ENCODE data around the gene OLFM3.

Gene OLFM3

GRCh38 chr1:101847626-101848025 lies 149.1 kb downstream of the OLFM3 start:
- DNase-seq (ENCODE audit: low read depth), result no peak

GRCh38 chr1:101846820-101847219 lies 149.9 kb downstream of the OLFM3 start:
- DNase-seq (ENCODE audit: low read depth), result no peak

DNA sequence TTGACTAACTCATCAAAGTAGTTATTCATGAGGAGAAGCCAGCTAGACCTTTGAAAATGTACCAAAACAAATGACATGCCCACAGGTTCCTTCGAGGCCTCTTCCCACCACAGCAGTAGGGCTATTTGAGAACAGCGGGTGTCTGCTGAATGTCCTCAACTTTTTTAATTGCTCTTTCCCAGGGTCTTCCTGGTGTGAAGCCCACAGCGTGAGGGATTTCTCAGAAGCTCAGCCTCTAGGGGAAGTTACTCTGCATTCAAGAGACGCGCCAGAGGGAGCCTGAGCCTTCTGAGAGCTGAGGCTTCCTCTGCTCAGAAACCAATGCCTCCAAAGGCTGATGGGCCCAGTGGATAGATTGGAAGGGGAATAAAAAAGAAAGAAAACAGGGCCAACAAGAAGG lies 153.6 kb downstream of the OLFM3 start:
- DNase-seq (ENCODE audit: low read depth), result no peak

DNA sequence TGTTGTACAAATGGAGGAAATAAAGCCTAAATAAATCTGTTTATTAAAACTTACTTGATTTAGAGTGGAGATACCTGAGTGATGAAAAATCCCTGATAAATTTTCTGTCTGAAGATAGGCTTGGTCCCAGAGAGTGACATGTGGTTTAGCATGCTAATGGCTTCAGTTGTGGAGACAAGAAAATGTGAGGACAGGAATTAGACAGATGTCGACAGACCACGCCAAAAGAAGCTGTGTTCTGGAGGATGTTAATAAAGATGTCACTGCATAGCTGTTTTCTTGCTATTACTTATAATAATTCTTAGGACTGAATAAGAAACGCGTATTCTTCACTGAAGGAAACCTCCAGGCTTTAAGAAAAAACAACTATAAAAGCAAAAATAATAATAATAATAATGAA lies 154.9 kb downstream of the OLFM3 start:
- no peak for DNase-seq (ENCODE audit: low read depth)

DNA sequence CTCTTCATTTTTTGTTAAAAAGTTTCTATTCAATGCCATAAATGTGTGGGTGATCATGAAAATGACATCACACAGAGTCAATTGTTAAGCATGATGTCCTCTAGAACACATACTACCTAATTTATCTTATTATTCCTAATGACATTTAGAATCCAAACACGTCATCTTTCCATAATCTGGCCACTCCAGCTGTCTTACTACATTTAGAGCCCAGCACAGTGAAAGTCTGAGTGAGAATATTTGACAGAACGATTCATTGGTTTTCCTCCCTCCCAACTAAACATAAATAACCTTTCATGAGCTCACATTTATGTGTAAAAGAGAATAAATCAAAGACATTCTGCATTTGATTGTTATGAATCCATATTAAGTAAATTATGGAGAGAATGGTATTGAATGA lies 160.7 kb downstream of the OLFM3 start:
- no peak for DNase-seq (ENCODE audit: low read depth)

DNA sequence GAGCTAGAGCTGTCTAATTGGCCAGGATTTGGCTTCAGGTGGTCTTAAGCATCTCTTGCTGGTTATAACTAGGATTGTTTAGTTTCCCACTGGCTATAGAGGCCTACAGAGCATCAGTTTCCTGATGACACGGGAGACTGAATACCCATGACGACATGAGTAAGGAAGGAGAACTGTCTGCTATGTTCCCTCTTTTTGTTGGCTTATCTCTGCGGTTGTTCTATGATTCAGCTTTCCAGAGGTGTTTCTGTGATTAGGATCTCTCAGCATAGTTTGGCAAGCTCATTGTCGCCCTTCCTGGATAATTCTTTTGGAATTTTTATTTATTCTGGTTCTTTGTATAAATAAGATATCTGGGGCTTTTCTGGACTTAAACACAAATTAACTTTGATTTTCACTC lies 163.4 kb downstream of the OLFM3 start:
- no peak for DNase-seq (ENCODE audit: low read depth)

GRCh38 chr1:101826416-101826815 lies 170.3 kb downstream of the OLFM3 start:
- no peak for DNase-seq (ENCODE audit: low read depth)

DNA sequence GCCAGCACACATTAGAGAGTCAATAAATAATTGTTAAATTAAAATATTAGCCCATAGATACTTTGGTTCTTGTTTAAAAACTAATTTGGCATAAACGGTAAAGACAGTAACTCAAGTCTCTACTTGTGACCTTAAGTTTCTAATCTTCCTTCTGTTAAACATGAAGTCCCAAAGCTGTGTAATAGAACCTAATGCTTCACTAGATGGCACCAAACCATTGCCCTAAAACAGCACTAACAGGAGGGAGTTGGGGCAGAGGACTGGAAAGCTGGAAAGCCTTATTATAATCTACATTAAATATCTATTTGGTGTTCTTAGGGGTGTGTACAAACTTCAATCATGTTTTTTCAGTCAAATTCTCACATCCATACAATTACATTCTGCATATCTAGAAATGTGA lies 176.7 kb downstream of the OLFM3 start:
- DNase-seq (ENCODE audit: low read depth), result no peak

- no peak for DNase-seq (ENCODE audit: low read depth)
These were observed 180.5 kb downstream of the OLFM3 start for GRCh38 chr1:101816262-101816661.

- no peak for DNase-seq (ENCODE audit: low read depth)
These were observed 198.3 kb downstream of the OLFM3 start for GRCh38 chr1:101798417-101798816.

- DNase-seq (ENCODE audit: low read depth), result no peak
These were observed 199.0 kb downstream of the OLFM3 start for GRCh38 chr1:101797722-101798121.

DNA sequence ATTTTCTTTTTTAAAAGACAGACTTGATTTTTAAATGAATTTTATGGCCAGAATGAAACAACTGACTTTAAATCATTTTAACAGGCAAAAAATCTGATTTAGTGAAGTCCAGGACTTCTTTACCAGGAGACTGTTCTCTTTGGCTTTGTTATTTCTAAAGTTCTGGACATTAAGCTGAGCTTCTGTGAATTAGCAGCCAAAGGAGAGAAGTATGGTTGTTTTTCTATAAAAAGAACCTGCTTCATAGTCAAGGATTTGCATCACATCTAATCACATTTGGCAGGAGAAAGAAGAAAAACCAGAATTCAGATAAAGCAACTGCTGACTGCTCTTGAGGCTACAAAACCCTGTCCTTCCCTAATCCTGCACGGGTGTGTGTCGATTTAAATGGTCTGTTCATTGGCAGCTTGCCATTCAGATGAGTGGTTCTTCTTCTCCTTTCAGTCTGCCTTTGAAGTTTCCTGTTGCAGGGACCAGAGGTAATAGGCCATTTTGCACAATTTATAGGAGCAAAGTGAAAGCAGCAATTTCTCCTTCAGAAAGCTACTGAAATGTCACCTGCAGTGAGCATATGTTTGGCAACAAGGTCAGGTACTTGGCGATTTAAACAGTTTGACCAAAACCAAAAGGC lies 215.4 kb downstream of the OLFM3 start:
- no peak for DNase-seq (ENCODE audit: low read depth)

DNA sequence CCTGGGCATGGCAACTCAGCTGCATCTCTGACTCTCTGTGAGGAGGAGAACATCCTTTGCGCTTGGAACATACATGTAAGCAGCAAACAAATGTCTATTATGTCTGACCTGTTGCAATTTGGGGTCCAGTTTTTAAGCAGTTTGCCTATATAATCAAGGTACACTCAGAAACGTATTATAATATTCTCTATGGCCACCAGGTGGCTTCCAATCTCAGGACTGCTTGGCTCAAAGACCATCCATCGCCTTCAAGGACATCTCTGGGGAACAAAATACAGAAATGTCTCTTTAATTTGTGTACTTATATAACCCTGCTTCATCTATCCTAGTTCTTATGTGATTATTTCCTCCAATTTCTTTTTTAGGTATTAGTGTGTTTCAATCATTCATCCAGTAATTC lies 227.2 kb downstream of the OLFM3 start:
- no peak for DNase-seq (ENCODE audit: low read depth)

- DNase-seq (ENCODE audit: low read depth), result no peak
These were observed 238.7 kb downstream of the OLFM3 start for GRCh38 chr1:101757985-101758384.

- DNase-seq (ENCODE audit: low read depth), result no peak
These were observed 240.3 kb downstream of the OLFM3 start for GRCh38 chr1:101756411-101756810.
